ENCODE results near the gene TM9SF2. TPM values are rescaled to one million over a fixed set of nuclear protein-coding genes. Genes with fewer than 3 reads are reported as not detected.

Gene TM9SF2
- total and polyA plus RNA-seq, 2 donors from 2014 or later: 88.3 to 144 TPM

GRCh38 chr13:99608345-99608744 is 107.1 kb downstream of the TM9SF2 start:
- Histone ChIP-seq H3K4me1 (ENCODE audit: control insufficient read depth in 2 of 3, insufficient read depth in 2 of 3, low read depth in 1 of 3, low read length in 3 of 3) (peaks cover 0 to 6% (median 2%) of the 10 kb centered on the region in 3 donors), H3K36me3 (ENCODE audit: control insufficient read depth in 2 of 3, insufficient read depth in 3 of 3, low read length in 3 of 3) (no peaks in the 10 kb centered on the region), H3K9me3 (ENCODE audit: control insufficient read depth in 2 of 3, insufficient read depth in 1 of 3, low read length in 3 of 3) (no peaks in the 10 kb centered on the region), H3K9ac (ENCODE audit: low read length in 3 of 3) (no peak overlapping the region), H3K27ac (ENCODE audit: low read depth in 2 of 2, low read length in 2 of 2) (no peak overlapping the region), H3K4me3 (ENCODE audit: low read length in 3 of 3) (no peak overlapping the region), H3K27me3 (ENCODE audit: control insufficient read depth, insufficient read depth, low read length) (no peaks in the 10 kb centered on the region)
- TF ChIP-seq CTCF (IDR thresholded peaks at IDR 0.05; ENCODE audit: borderline replicate concordance, extremely low read depth, insufficient read depth): no peak
- FAIRE-seq (no peak), DNase-seq (peak in 1 of 5 donors; percentile 61)
- intact Hi-C loops (cut with DNase I): no loop called here

- intact Hi-C loops (cut with DNase I): no loop called here
- no peak overlapping the region for H3K4me3 ChIP-seq (ENCODE audit: low read length in 3 of 3)
Observed at GRCh38 chr13:99610702-99611289, 109.5 kb downstream of the TM9SF2 start.

More at GRCh38 chr13:99610702-99611289, 109.5 kb downstream of the TM9SF2 start:
- Histone ChIP-seq H3K4me1 (ENCODE audit: control insufficient read depth in 2 of 3, insufficient read depth in 2 of 3, low read depth in 1 of 3, low read length in 3 of 3) (peaks cover 0 to 7% (median 4%) of the 10 kb centered on the region in 3 donors), H3K36me3 (ENCODE audit: control insufficient read depth in 2 of 3, insufficient read depth in 3 of 3, low read length in 3 of 3) (no peaks in the 10 kb centered on the region), H3K9ac (ENCODE audit: low read length in 3 of 3) (no peak overlapping the region), H3K27ac (ENCODE audit: low read depth in 2 of 2, low read length in 2 of 2) (no peak overlapping the region), H3K27me3 (ENCODE audit: control insufficient read depth, insufficient read depth, low read length) (no peaks in the 10 kb centered on the region), H3K9me3 (ENCODE audit: control insufficient read depth in 2 of 3, insufficient read depth in 1 of 3, low read length in 3 of 3) (no peaks in the 10 kb centered on the region)
- FAIRE-seq (no peak), DNase-seq (no peak)
- TF ChIP-seq CTCF (IDR thresholded peaks at IDR 0.05; ENCODE audit: borderline replicate concordance, extremely low read depth, insufficient read depth): no peak

Other genes starting within 250 kb of the TM9SF2 start
- gene GPR18, start 243.1 kb upstream of the TM9SF2 start, total RNA-seq: 0.88 TPM
- gene GPR18, start 243.1 kb upstream of the TM9SF2 start, polyA plus RNA-seq (ENCODE audit: insufficient read depth, low read depth, low replicate concordance): not detected
- gene GPR183, start 194.1 kb upstream of the TM9SF2 start, total RNA-seq: 11.8 TPM
- gene GPR183, start 194.1 kb upstream of the TM9SF2 start, polyA plus RNA-seq (ENCODE audit: insufficient read depth, low read depth, low replicate concordance): 1.7 TPM
- 23.4 TPM for gene CLYBL, start 105.2 kb downstream of the TM9SF2 start, total RNA-seq
- gene CLYBL, start 105.2 kb downstream of the TM9SF2 start, polyA plus RNA-seq (ENCODE audit: insufficient read depth, low read depth, low replicate concordance): 71.7 TPM